ENCODE results near the gene GJA3. TPM values are rescaled to one million over a fixed set of nuclear protein-coding genes. Genes with fewer than 3 reads are reported as not detected.

GJA3 gene
- total RNA-seq, 1 experiment from 2014 or later, result 0.43 TPM

DNA sequence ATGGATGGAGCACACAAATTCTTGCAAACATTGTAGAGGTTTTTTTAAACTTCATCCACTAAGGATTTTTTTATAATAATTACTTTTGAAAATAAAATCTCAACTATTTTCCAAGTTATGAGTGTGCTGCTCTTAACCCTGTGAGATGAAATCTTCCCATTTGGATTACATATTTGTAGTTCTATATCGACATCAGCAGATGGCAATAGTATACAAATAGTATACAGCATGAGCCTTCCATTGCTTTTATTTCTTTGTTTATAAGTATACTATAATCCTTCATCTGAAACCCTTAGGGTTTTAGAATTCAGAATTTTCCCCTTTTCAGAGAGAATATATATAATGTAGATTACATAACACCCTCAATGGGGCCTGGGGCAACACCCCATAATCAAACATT is 70.5 kb downstream of the GJA3 start:
- Histone ChIP-seq H3K4me3 (ENCODE audit: low read depth, low read length, poor library complexity, severe bottlenecking) (no peak overlapping the region), H3K4me1 (ENCODE audit: insufficient read depth, low read length, poor library complexity, severe bottlenecking) (no peaks in the 10 kb centered on the region), H3K27me3 (replicated peaks; ENCODE audit: insufficient read depth, low read depth, low read length, poor library complexity) (no peaks in the 10 kb centered on the region), H3K9me3 (ENCODE audit: low read depth, low read length, poor library complexity, severe bottlenecking) (no peaks in the 10 kb centered on the region), H3K36me3 (ENCODE audit: insufficient read depth, low read length, poor library complexity, severe bottlenecking) (peaks cover 10% of the 10 kb centered on the region), H3K27ac (ENCODE audit: low read depth, low read length, poor library complexity, severe bottlenecking) (no peak overlapping the region)
- intact Hi-C loops (cut with micrococcal nuclease; ENCODE audit: unreplicated experiment), result loop anchor here (5.0 kb wide), 1 partner anchor 72 kb away; the partner anchor contains the start of gene GJA3
- no peak for TF ChIP-seq EZH2 (IDR thresholded peaks at IDR 0.05; ENCODE audit: borderline replicate concordance, low read depth, low read length, poor library complexity, severe bottlenecking)
- TF ChIP-seq, protein P1, sequence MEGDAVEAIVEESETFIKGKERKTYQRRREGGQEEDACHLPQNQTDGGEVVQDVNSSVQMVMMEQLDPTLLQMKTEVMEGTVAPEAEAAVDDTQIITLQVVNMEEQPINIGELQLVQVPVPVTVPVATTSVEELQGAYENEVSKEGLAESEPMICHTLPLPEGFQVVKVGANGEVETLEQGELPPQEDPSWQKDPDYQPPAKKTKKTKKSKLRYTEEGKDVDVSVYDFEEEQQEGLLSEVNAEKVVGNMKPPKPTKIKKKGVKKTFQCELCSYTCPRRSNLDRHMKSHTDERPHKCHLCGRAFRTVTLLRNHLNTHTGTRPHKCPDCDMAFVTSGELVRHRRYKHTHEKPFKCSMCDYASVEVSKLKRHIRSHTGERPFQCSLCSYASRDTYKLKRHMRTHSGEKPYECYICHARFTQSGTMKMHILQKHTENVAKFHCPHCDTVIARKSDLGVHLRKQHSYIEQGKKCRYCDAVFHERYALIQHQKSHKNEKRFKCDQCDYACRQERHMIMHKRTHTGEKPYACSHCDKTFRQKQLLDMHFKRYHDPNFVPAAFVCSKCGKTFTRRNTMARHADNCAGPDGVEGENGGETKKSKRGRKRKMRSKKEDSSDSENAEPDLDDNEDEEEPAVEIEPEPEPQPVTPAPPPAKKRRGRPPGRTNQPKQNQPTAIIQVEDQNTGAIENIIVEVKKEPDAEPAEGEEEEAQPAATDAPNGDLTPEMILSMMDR (conservative IDR thresholded peaks at IDR 0.05; ENCODE audit: low read depth, low read length), result peak; percentile 44; the same call in 1 of the 2 replicates
- ChIA-PET CTCF (interaction anchor here (0.7 kb wide), 1 partner anchor 66 kb away, joined by 3 read pairs; no protein-coding TSS in a partner anchor), POLR2A (ENCODE audit: low non-redundant PET) (no interaction called here)
- DNase-seq (ENCODE audit: low spot score), result peak; percentile 9
- BruUV-seq (replicated peaks), result no TSS peak

Other genes with a start within 250 kb of the GJA3 start
- gene ZMYM2, start 202.3 kb downstream of the GJA3 start, total RNA-seq (2021), result 87.1 and 104 TPM in 2 replicates
- gene GJB2, start 31.9 kb upstream of the GJA3 start, total RNA-seq (2021), result not detected in 2 replicates
- gene GJB6, start 71.3 kb upstream of the GJA3 start, total RNA-seq (2021), result not detected in 2 replicates

All from A673 (cell line).